ENCODE results near the gene TANK.

The TANK gene

GRCh38 chr2:161199912-161200701 lies 39.9 kb downstream of the TANK start:
- Histone ChIP-seq H3K36me3 (ENCODE audit: low read depth) (peaks cover 56% of the 10 kb centered on the region), H3K27me3 (ENCODE audit: insufficient read depth, poor library complexity, severe bottlenecking) (no peaks in the 10 kb centered on the region), H3K9me3 (ENCODE audit: severe bottlenecking) (no peaks in the 10 kb centered on the region), H3K27ac (ENCODE audit: poor library complexity, severe bottlenecking) (no peak overlapping the region), H3K4me1 (ENCODE audit: insufficient read depth, poor library complexity, severe bottlenecking) (no peaks in the 10 kb centered on the region), H3K4me3 (ENCODE audit: severe bottlenecking) (no peak overlapping the region)
- ATAC-seq (ENCODE audit: low read depth): no peak
- TF ChIP-seq CTCF (IDR thresholded peaks at IDR 0.05; ENCODE audit: poor library complexity, severe bottlenecking): no peak
- no peak for DNase-seq (ENCODE audit: low spot score)

GRCh38 chr2:161204846-161205245 lies 44.6 kb downstream of the TANK start:
- DNase-seq (ENCODE audit: low spot score) (no peak), ATAC-seq (ENCODE audit: low read depth) (no peak)
- Histone ChIP-seq H3K4me1 (ENCODE audit: insufficient read depth, poor library complexity, severe bottlenecking) (peaks cover 14% of the 10 kb centered on the region), H3K36me3 (ENCODE audit: low read depth) (peaks cover 65% of the 10 kb centered on the region), H3K4me3 (ENCODE audit: severe bottlenecking) (no peak overlapping the region), H3K9me3 (ENCODE audit: severe bottlenecking) (no peaks in the 10 kb centered on the region), H3K27me3 (ENCODE audit: insufficient read depth, poor library complexity, severe bottlenecking) (no peaks in the 10 kb centered on the region), H3K27ac (ENCODE audit: poor library complexity, severe bottlenecking) (no peak overlapping the region)
- TF ChIP-seq CTCF (IDR thresholded peaks at IDR 0.05; ENCODE audit: poor library complexity, severe bottlenecking): no peak

- DNase-seq (ENCODE audit: low spot score) (no peak), ATAC-seq (ENCODE audit: low read depth) (no peak)
- no peaks in the 10 kb centered on the region for H3K9me3 ChIP-seq (ENCODE audit: severe bottlenecking)
- no peaks in the 10 kb centered on the region for H3K27me3 ChIP-seq (ENCODE audit: insufficient read depth, poor library complexity, severe bottlenecking)
- H3K4me1 ChIP-seq (ENCODE audit: insufficient read depth, poor library complexity, severe bottlenecking): peaks cover 14% of the 10 kb centered on the region
- no peak overlapping the region for H3K27ac ChIP-seq (ENCODE audit: poor library complexity, severe bottlenecking)
- no peak for TF ChIP-seq CTCF (IDR thresholded peaks at IDR 0.05; ENCODE audit: poor library complexity, severe bottlenecking)
- no peak overlapping the region for H3K4me3 ChIP-seq (ENCODE audit: severe bottlenecking)
- H3K36me3 ChIP-seq (ENCODE audit: low read depth): peaks cover 69% of the 10 kb centered on the region
Measured at GRCh38 chr2:161206471-161207032, 46.3 kb downstream of the TANK start.

GRCh38 chr2:161207941-161208340 lies 47.7 kb downstream of the TANK start:
- ATAC-seq (ENCODE audit: low read depth) (no peak), DNase-seq (ENCODE audit: low spot score) (no peak)
- no peak for TF ChIP-seq CTCF (IDR thresholded peaks at IDR 0.05; ENCODE audit: poor library complexity, severe bottlenecking)
- H3K4me1 ChIP-seq (ENCODE audit: insufficient read depth, poor library complexity, severe bottlenecking): peaks cover 14% of the 10 kb centered on the region
- H3K27me3 ChIP-seq (ENCODE audit: insufficient read depth, poor library complexity, severe bottlenecking): no peaks in the 10 kb centered on the region
- H3K27ac ChIP-seq (ENCODE audit: poor library complexity, severe bottlenecking): no peak overlapping the region
- no peaks in the 10 kb centered on the region for H3K9me3 ChIP-seq (ENCODE audit: severe bottlenecking)
- peaks cover 71% of the 10 kb centered on the region for H3K36me3 ChIP-seq (ENCODE audit: low read depth)
- no peak overlapping the region for H3K4me3 ChIP-seq (ENCODE audit: severe bottlenecking)
